Measurements from ENCODE around the gene BCAM.

DNA sequence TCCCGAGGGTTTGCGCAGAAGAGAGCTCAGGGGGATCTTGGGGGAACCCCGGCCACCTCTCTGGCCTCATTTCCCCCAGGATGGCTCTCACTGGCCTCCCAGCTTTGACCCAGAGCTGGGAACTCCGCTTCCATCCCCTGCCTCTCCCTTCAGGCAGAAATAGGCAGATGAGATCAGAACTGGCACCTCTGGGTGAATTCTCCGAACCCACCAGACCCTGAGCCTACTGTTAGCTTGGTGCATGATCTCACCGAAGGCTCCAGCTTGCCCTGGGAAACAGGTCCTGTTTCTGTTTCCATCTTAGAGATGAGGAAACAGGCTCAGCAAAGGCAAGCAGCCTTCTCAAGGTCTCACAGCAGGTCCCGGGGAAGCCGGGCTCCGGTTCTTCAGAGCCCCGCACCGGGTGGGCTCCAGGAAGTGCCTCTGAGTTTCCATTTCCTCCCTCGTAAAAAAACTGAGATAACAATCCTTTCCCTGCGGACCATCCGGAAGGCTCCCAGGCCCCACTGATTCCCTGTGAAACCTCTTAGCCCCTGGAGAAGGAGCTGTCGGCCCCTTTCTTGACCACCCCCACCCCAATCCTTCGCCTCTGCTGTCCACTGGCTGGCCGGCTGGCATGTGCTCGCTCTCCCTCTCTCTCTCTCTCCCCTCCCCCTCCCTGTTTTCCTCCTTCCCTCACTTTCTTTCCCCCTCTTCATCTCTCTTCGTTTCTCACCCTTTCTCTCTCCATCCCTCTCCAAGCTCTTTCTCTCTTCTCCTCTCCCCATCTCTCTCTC, 39.3 kb downstream of the BCAM start:
- TF ChIP-seq POLR2AphosphoS5 (IDR thresholded peaks at IDR 0.05) = no peak
- TF ChIP-seq, protein P1, sequence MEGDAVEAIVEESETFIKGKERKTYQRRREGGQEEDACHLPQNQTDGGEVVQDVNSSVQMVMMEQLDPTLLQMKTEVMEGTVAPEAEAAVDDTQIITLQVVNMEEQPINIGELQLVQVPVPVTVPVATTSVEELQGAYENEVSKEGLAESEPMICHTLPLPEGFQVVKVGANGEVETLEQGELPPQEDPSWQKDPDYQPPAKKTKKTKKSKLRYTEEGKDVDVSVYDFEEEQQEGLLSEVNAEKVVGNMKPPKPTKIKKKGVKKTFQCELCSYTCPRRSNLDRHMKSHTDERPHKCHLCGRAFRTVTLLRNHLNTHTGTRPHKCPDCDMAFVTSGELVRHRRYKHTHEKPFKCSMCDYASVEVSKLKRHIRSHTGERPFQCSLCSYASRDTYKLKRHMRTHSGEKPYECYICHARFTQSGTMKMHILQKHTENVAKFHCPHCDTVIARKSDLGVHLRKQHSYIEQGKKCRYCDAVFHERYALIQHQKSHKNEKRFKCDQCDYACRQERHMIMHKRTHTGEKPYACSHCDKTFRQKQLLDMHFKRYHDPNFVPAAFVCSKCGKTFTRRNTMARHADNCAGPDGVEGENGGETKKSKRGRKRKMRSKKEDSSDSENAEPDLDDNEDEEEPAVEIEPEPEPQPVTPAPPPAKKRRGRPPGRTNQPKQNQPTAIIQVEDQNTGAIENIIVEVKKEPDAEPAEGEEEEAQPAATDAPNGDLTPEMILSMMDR (IDR thresholded peaks at IDR 0.05 in 8 of 11, conservative IDR thresholded peaks at IDR 0.05 in 3 of 11) = no peak
- no peak for TF ChIP-seq POLR2A (IDR thresholded peaks at IDR 0.05)
